HG02870 (cell line): ENCODE measurements around the gene CD302.
"Not testable (repeated sequence)": the region's sequence is repeated elsewhere in the genome, so short reads cannot be mapped to it uniquely, and the experiment has no call there.

Experiments used
- ATAC-seq: cut with Tn5 transposase; IDR thresholded peaks from one replicate; pipeline ENCODE4 v1.9.1; 2021; ENCODE audit warnings: mild to moderate bottlenecking, moderate library complexity; ENCODE audit not compliant: unreplicated experiment

The CD302 gene

GRCh38 chr2:159755014-159755413 lies 43.0 kb downstream of the CD302 start:
- ATAC-seq, result no peak

- ATAC-seq, result no peak
These were observed 44.2 kb downstream of the CD302 start for GRCh38 chr2:159753797-159754196.

- ATAC-seq, result no peak
These were observed 47.1 kb downstream of the CD302 start for GRCh38 chr2:159750873-159751272.

GRCh38 chr2:159748089-159748488 lies 49.9 kb downstream of the CD302 start:
- no peak for ATAC-seq

GRCh38 chr2:159745237-159745636 lies 52.8 kb downstream of the CD302 start:
- ATAC-seq, result not testable (repeated sequence)

- no peak for ATAC-seq
These were observed 53.6 kb downstream of the CD302 start for GRCh38 chr2:159744363-159744762.

GRCh38 chr2:159742846-159743245 lies 55.2 kb downstream of the CD302 start:
- ATAC-seq, result no peak

- ATAC-seq, result no peak
These were observed 59.3 kb downstream of the CD302 start for GRCh38 chr2:159738509-159739390.

GRCh38 chr2:159737917-159738296 lies 60.1 kb downstream of the CD302 start:
- ATAC-seq, result no peak

- no peak for ATAC-seq
These were observed 60.6 kb downstream of the CD302 start for GRCh38 chr2:159737292-159737916.

GRCh38 chr2:159736048-159736447 lies 62.0 kb downstream of the CD302 start:
- no peak for ATAC-seq

- no peak for ATAC-seq
These were observed 62.4 kb downstream of the CD302 start for GRCh38 chr2:159735648-159736047.

GRCh38 chr2:159728629-159729028 lies 69.4 kb downstream of the CD302 start:
- no peak for ATAC-seq

- ATAC-seq, result no peak
These were observed 72.3 kb downstream of the CD302 start for GRCh38 chr2:159725713-159726112.

GRCh38 chr2:159724795-159725572 lies 73.0 kb downstream of the CD302 start:
- not testable (repeated sequence) for ATAC-seq

- ATAC-seq, result no peak
These were observed 75.4 kb downstream of the CD302 start for GRCh38 chr2:159722580-159722979.

- ATAC-seq, result no peak
These were observed 77.3 kb downstream of the CD302 start for GRCh38 chr2:159720676-159721075.
